Measurements from ENCODE around the gene AMZ1.

AMZ1 gene, protein sequence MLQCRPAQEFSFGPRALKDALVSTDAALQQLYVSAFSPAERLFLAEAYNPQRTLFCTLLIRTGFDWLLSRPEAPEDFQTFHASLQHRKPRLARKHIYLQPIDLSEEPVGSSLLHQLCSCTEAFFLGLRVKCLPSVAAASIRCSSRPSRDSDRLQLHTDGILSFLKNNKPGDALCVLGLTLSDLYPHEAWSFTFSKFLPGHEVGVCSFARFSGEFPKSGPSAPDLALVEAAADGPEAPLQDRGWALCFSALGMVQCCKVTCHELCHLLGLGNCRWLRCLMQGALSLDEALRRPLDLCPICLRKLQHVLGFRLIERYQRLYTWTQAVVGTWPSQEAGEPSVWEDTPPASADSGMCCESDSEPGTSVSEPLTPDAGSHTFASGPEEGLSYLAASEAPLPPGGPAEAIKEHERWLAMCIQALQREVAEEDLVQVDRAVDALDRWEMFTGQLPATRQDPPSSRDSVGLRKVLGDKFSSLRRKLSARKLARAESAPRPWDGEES

GRCh38 chr7:2687881-2688318 is at the start of gene AMZ1:
Gene AMZ1 (plus strand): TSS chr7:2688202. CDS start chr7:2700452, 12,250 bp downstream.
- no peak for DNase-seq

- DNase-seq: no peak
Observed at GRCh38 chr7:2638224-2638991, 49.6 kb upstream of the AMZ1 start.

DNA sequence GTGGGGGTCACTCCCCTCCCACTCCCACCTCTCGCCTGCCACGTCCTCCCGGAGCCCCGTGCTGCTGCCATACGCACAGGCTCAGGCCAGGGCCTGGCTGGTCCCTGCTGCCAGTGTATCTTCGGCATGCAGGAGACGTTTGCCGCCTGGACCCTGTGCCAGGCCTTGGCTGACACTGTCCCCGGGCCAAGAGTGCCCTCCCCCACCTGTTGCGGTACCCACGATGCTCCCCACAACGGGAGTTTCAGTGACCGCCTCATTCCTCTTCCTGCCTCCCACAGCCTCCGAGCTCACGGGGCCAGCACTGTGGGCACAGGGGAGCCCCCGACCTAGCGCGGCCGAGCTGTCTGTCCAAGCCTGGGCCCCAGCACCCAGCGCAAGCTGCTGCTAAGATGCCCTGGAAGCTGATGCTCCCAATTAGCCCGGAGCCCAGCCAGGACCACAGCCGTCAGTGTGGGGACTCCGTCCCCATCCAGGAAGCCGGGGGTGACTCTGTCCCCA is 48.8 kb upstream of the AMZ1 start:
- no peak for DNase-seq

GRCh38 chr7:2639695-2640481 is 48.1 kb upstream of the AMZ1 start:
- no peak for DNase-seq

DNA sequence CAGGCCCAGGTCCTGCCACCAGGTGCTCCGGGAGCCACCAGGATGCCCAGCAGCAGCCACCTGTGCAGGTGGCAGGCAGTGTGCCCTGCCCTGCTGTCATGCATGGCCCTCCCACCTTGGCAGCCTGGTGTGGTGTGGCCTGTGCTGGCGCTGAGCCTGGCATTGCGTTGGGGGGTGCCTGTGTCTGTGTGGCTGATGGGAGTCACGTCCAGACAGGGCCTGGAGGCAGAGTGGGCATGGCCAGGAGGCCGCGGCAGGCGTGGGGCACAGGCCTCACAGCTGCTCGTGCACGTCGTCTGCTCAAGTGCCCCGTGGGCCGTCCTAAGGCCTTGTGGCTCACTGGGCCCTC is 47.5 kb upstream of the AMZ1 start:
- no peak for DNase-seq

DNA sequence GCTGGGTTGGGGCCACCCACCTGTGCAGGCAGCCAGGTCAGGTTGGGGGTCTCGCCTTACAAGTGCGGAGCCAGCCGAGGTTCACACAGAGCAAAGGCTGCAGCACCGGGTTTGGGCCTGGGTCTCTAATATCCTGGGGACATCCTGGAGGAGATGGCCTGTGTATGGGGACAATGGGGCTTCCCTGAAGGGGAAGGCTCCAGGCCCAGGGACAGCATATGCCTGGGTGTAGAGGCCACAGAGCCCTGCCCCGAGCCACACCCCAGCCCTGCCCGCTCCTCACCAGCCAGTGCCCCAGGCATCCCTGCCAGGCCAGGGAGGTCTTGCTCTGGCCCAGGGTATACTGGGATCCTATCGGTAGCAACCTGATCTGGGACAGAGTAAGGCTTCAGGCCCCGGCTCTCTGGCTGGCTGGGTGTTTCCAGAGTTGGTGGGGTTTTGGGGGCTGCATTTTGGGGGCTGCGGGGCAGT is 47.1 kb upstream of the AMZ1 start:
- no peak for DNase-seq

- no peak for DNase-seq
Observed at GRCh38 chr7:2641406-2642393, 46.3 kb upstream of the AMZ1 start.

DNA sequence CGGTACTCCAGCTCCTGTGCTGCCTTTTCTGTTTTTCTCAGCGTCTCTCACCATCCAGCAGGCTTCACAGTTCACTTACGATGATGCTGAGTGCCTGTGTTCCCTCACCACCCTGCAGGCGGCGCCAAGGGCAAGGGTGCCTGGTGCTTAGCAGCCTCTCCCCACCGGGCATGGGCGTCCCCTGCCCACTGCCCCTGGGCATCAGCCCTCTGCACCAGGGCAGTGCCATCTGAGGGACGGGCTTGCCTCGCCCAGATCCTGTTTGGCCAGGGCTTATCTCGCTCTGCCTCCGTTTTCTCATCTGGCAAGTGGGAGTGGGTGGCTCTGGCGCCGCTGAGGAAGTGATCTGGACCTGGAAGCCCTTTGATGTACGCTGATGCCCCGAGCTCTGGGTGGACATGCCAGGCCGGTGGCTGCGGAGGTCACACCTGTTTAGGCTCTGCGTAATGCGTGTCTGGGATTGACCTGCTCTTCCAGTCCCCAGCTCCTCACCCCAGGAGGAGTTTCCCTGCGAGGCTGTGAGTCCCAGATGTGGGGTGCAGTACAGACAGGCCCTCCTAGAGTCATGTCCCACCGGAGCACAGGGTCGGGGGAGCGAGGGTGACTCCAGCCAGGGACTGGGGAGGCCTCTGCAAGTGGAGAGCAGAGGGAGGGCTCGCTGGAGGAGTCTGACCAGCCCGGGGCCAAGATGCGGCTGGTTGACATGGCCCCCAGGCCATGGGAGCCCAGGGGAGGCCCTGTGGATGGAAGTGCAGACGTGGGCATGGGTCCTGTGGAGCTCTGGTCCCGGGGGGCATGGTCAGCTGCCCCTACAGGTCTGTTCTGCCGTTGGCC is 44.4 kb upstream of the AMZ1 start:
- DNase-seq: no peak

GRCh38 chr7:2644220-2644561 is 43.8 kb upstream of the AMZ1 start:
- DNase-seq: no peak

- no peak for DNase-seq
Observed at GRCh38 chr7:2644562-2645273, 43.3 kb upstream of the AMZ1 start.

DNA sequence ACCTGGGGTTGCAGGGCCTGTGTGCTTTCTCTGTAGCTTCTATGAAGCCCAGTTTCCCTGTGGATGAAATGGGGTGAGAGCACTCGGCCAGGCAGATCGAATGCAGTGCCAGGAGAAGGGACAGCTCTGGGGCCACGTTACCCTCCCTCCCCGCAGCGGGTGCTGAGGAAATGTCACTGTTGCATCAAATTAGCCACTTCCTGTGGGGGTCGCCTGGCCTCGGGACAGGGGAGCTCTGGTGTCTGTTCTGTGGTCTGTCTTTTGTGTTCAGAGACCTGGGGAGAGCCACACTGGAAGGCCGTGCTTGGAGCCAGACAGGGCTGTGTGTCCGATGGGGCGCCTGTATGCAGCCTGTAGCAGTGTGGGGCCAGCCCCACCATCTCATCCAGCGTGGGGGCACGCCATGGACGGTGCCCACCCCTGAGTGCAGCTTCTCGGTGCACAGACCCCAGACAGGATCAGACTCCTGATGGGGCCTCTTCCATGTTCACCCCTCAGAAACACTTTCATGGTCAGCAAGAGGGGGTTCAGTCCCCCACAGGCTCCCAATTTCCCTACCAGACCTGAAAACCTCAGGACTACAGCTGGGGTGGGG is 42.6 kb upstream of the AMZ1 start:
- no peak for DNase-seq

GRCh38 chr7:2646336-2646679 is 41.7 kb upstream of the AMZ1 start:
- no peak for DNase-seq

DNA sequence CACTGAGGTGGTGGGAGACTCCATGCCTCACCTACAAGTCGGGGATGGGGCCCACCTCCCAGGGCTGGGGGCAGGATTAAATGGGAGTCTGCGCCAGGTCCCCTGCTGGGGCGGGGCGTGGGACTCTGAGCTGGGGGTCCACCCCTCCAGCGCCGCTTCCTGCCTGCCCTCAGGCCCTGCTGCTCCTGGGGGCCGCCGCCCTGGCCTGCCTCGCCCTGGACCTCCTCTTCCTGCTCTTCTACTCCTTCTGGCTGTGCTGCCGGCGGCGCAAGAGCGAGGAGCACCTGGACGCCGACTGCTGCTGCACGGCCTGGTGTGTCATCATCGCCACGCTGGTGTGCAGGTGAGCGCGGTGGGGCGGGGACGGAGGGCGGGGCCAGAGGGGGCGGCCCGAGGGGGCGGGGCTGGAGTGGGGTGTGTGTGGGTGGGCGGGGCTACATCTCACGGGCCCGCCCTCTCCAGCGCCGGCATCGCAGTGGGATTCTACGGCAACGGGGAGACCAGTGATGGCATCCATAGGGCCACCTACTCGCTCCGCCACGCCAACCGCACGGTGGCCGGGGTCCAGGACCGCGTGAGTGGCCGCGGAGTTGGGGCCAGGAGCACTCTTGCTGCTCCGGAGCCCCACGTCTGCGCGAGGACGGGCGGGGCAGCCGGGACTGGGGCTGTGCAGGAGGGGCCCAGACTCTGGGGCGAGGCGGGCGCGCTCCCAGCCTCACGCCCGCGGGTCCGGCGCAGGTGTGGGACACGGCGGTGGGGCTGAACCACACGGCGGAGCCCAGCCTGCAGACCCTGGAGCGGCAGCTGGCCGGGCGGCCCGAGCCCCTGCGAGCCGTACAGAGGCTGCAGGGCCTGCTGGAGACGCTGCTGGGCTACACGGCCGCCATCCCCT is 41.1 kb upstream of the AMZ1 start:
- DNase-seq: no peak

DNA sequence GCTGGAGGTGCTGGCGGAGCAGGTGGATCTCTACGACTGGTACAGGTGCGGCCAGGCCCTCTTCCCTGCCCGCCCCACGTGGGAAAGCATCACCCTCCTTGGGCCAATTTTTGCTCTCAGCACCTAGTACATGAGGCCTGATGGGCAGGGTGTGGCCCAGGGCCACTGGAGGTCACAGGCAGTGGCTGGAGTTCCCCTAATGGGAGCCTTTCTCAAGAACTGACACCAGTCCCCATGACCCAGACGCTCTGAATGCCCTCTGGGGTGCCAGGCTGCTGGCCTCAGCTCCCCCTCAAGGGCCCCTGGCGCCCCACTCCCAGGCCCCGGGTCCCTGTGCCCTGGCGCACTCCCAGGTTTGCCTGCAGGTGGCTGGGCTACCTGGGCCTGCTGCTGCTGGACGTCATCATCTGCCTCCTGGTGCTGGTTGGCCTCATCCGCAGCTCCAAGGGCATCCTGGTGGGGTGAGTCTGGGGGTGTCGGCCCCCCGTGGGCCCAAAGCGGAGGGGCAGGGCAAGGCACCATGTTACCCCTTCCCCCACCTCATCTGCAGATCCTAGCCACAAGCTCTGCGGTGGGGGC is 40.3 kb upstream of the AMZ1 start:
- no peak for DNase-seq

DNA sequence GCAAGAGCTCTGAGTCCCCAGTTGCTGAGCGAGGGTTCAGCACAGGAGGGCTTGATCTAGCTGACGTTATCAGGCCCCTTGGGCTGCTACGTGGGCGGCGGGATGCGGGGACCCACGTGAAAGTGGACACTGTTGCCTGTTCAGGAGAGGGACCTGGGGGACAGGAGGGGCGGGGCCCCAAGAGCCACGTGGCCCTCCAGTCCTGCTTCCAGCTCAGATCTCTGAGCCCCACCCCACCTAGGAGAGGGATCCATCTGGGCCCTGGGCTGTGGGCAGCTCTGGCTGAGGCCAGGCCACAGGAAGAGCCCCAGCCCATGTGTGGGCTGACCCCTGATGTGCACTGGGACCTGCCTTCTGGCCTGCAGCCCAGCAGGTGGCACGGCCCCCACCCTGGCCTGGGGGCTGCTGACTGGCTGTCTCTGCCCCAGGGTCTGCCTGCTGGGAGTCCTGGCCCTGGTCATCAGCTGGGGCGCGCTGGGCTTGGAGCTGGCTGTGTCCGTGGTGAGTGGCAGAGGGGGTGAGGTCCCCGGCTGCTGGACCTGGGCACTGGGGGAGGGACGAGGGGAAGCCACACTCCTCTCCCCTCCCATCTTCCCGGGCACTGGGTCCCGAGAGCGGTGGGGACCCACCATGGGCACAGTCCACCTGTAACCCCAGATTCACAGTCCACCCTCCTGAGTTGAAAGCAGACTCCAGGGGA is 38.7 kb upstream of the AMZ1 start:
- DNase-seq: no peak

DNA sequence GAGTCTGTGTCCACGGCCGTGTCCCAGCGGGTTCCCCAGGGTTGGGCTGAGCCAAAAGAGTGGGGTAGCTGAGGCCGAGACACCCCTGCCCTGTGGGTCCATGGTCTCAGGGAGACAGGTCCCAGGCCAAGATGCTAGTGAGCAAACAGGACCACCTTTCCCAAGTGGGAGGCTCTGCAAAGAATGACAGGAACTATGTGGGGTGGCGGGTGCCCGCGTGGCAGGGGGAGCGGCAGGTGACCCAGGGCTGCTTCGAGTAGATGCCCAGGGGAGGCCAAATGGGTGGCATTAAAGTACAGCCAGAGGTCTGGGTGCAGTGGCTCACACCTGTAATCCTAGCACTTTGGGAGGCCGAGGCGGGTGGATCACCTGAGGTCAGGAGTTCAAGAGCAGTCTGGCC is 38.0 kb upstream of the AMZ1 start:
- no peak for DNase-seq

- no peak for DNase-seq
Observed at GRCh38 chr7:2650451-2650850, 37.6 kb upstream of the AMZ1 start.

- DNase-seq: no peak
Observed at GRCh38 chr7:2651336-2651735, 36.7 kb upstream of the AMZ1 start.

Data from NCI-H146 (cell line).